Endothelial cell (in vitro differentiated cells): ENCODE data around the gene TRIM26. TPM values are rescaled to one million over a fixed set of nuclear protein-coding genes. Genes with fewer than 3 reads are reported as not detected.
"Not testable (repeated sequence)": the region's sequence is repeated elsewhere in the genome, so short reads cannot be mapped to it uniquely, and the experiment has no call there.

ENCODE experiments used
- DNase-seq: peaks from one replicate; pipeline ENCODE4 v3.0.0; 2021; ENCODE audit warnings: low spot score
- H3K27ac Mint-ChIP-seq: one replicate; pipeline ENCODE4 v1.8.0; 2021; ENCODE audit warnings: mixed read lengths, inconsistent platforms; ENCODE audit not compliant: unreplicated experiment
- H3K27me3 Mint-ChIP-seq: one replicate; pipeline ENCODE4 v1.8.0; 2021; ENCODE audit warnings: mild to moderate bottlenecking, moderate library complexity, mixed read lengths, inconsistent platforms; ENCODE audit not compliant: unreplicated experiment
- H3K36me3 Mint-ChIP-seq: one replicate; pipeline ENCODE4 v1.8.0; 2021; ENCODE audit warnings: mild to moderate bottlenecking, low read depth, mixed read lengths, inconsistent platforms; ENCODE audit not compliant: unreplicated experiment
- H3K4me1 Mint-ChIP-seq: one replicate; pipeline ENCODE4 v1.8.0; 2021; ENCODE audit warnings: mild to moderate bottlenecking, mixed read lengths, inconsistent platforms; ENCODE audit not compliant: unreplicated experiment
- H3K4me3 Mint-ChIP-seq: one replicate; pipeline ENCODE4 v1.8.0; 2021; ENCODE audit warnings: mild to moderate bottlenecking, mixed read lengths, inconsistent platforms; ENCODE audit not compliant: unreplicated experiment
- H3K9me3 Mint-ChIP-seq: one replicate; pipeline ENCODE4 v1.8.0; 2021; ENCODE audit warnings: mixed read lengths, inconsistent platforms; ENCODE audit not compliant: unreplicated experiment
- total RNA-seq: library from RNA; stranded (reverse); fragmentation: NEBNext Ultra II Directional; extraction: Animal tissue kit (Norgen Biotek cat#: 25700); gene quantifications from one replicate; pipeline ENCODE4 v1.2.1, GENCODE V29; 2021; ENCODE audit not compliant: unreplicated experiment
- TF ChIP-seq, protein P1 (sequence below): fragments of 200-600 bp; sonication (generic); IDR thresholded peaks from one replicate; pipeline ENCODE4 v1.5.0; 2021; ENCODE audit warnings: antibody characterized with exemption; ENCODE audit not compliant: unreplicated experiment

The TRIM26 gene
- total RNA-seq, 1 donor from 2014 or later: 27.1 TPM

GRCh38 chr6:30169658-30170614 lies 43.3 kb downstream of the TRIM26 start:
- H3K36me3 Mint-ChIP-seq: no peaks in the 10 kb centered on the region
- no peaks in the 10 kb centered on the region for H3K9me3 Mint-ChIP-seq
- peak; percentile 28 for DNase-seq
- TF ChIP-seq, protein P1, sequence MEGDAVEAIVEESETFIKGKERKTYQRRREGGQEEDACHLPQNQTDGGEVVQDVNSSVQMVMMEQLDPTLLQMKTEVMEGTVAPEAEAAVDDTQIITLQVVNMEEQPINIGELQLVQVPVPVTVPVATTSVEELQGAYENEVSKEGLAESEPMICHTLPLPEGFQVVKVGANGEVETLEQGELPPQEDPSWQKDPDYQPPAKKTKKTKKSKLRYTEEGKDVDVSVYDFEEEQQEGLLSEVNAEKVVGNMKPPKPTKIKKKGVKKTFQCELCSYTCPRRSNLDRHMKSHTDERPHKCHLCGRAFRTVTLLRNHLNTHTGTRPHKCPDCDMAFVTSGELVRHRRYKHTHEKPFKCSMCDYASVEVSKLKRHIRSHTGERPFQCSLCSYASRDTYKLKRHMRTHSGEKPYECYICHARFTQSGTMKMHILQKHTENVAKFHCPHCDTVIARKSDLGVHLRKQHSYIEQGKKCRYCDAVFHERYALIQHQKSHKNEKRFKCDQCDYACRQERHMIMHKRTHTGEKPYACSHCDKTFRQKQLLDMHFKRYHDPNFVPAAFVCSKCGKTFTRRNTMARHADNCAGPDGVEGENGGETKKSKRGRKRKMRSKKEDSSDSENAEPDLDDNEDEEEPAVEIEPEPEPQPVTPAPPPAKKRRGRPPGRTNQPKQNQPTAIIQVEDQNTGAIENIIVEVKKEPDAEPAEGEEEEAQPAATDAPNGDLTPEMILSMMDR: peak; percentile 38
- peaks cover 10% of the 10 kb centered on the region for H3K27me3 Mint-ChIP-seq
- no peak overlapping the region for H3K4me3 Mint-ChIP-seq
- no peak overlapping the region for H3K27ac Mint-ChIP-seq
- H3K4me1 Mint-ChIP-seq: peaks cover 6% of the 10 kb centered on the region

GRCh38 chr6:30168741-30169140 lies 44.5 kb downstream of the TRIM26 start:
- no peaks in the 10 kb centered on the region for H3K36me3 Mint-ChIP-seq
- H3K9me3 Mint-ChIP-seq: no peaks in the 10 kb centered on the region
- no peak overlapping the region for H3K27ac Mint-ChIP-seq
- H3K27me3 Mint-ChIP-seq: peaks cover 10% of the 10 kb centered on the region
- no peak overlapping the region for H3K4me3 Mint-ChIP-seq
- H3K4me1 Mint-ChIP-seq: peaks cover 6% of the 10 kb centered on the region
- DNase-seq: no peak
- TF ChIP-seq, protein P1: no peak

- no peak for DNase-seq
- Mint-ChIP-seq H3K4me1 (peaks cover 6% of the 10 kb centered on the region), H3K36me3 (no peaks in the 10 kb centered on the region), H3K27me3 (peaks cover 7% of the 10 kb centered on the region), H3K27ac (no peak overlapping the region), H3K9me3 (no peaks in the 10 kb centered on the region), H3K4me3 (no peak overlapping the region)
- TF ChIP-seq, protein P1: no peak
These were observed 46.1 kb downstream of the TRIM26 start for GRCh38 chr6:30167101-30167500.

GRCh38 chr6:30165238-30165637 lies 48.0 kb downstream of the TRIM26 start:
- H3K4me1 Mint-ChIP-seq, H3K27ac Mint-ChIP-seq, DNase-seq, H3K36me3 Mint-ChIP-seq, H3K4me3 Mint-ChIP-seq, H3K27me3 Mint-ChIP-seq, H3K9me3 Mint-ChIP-seq: not testable (repeated sequence)

DNA sequence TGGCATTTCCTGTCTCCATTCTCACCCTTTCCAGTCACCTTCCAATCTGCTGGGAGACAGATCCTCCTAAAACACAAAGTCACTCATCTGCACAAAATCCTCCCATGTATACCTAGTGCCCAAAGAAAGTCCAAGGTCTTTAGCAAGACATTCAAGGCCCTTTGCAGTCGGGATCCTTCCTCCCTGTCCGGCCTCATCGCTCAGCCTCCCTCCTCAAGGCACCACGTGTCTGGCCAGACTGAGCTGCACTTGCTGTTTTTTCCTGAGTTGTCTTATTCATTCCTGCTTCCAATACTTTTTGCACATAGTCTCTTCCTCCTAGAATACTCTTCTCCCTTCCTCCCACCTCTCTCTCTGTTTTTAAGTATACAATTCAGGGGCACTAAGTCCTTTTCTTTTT lies 48.5 kb downstream of the TRIM26 start:
- Mint-ChIP-seq H3K4me1 (peaks cover 6% of the 10 kb centered on the region), H3K9me3 (no peaks in the 10 kb centered on the region), H3K36me3 (no peaks in the 10 kb centered on the region), H3K27ac (no peak overlapping the region), H3K4me3 (no peak overlapping the region), H3K27me3 (peaks cover 2% of the 10 kb centered on the region)
- TF ChIP-seq, protein P1: no peak
- no peak for DNase-seq
